Muscle of back (tissue), 11 donors: Measurements from ENCODE around the gene RNGTT. TPM values are rescaled to one million over a fixed set of nuclear protein-coding genes. Genes with fewer than 3 reads are reported as not detected.
A peak's percentile ranks its signal among the peaks of the same experiment; 100 is the strongest.
"Not testable (repeated sequence)": the region's sequence is repeated elsewhere in the genome, so short reads cannot be mapped to it uniquely, and the experiment has no call there.

Experiments used
- DNase-seq, 3 donors: peaks; one replicate each; pipeline versions ENCODE4 v3.0.0 to v3.0.0-alpha.2; 2013
- polyA plus RNA-seq, 10 donors: library from polyadenylated mRNA; unstranded; fragments of 120-200 nt; gene quantifications; one replicate each; pipeline ENCODE4 v1.2.1, GENCODE V29; 2013; ENCODE audit not compliant: insufficient read length in 10 of 10

Gene RNGTT
- polyA plus RNA-seq, 10 donors: 8.8 to 13.6 (median 10.6) TPM

DNA sequence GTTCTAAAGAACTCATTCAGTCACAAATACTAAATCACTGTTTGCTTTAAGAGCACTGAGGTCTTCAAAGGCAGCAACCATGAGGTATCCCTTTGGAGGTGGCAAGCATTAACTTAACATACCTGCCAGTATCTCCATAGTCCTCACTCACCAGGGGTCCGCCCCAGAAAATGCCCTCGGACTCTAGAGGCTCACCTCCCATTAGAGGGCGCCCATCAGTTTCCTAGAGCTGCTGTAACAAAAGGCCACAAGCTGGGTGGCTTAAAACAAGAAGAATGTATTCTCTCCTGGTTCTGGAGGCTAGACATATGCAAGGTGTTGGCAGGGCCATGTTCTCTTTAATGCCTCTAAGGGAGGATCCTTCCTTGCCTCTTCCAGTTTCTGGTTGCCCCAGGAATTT, 12.0 kb upstream of the RNGTT start:
- DNase-seq: no peak

DNA sequence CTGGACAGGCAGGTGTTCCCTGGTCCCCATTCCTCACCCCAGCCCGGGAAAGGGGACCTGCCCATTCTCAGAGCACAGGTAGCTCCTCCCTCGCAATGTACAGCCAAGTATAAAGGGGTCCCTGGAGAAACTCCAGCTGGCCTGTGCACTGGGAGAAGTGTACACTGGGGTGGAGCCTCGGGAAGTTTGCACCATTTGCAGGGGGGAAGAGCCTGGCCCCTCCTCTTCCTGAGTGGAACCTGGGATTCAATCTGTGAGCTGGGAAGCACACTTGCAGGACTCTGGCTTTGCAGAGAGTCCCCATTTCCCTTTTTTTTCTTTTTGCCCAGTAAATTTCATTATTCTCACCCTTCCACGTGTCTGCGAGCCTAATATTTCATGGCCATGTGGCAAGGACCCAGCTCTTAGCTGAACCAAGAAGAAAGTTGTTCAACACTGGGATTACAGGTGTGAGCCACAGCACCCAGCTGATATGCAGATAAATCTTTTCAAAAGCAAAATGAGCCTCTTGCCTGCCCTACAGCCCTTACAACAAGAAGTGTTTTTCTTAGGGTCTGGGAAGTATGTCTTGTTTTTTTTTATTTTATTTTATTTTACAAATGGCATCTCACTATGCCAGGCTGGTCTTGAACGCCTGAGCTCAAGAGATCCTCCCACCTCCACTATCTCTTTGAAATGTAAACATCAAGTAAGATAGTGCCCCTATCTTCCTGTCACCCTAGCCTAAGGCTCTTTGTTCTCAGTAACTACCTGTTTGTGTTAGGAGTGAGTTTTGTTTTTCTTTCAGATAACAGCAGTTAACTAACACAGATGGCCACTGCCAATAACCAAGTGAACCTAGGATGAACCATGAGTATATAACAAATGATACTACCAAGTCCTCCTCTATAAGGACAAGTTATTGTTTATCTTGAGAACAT, 9.3 kb upstream of the RNGTT start:
- DNase-seq: no peak

DNA sequence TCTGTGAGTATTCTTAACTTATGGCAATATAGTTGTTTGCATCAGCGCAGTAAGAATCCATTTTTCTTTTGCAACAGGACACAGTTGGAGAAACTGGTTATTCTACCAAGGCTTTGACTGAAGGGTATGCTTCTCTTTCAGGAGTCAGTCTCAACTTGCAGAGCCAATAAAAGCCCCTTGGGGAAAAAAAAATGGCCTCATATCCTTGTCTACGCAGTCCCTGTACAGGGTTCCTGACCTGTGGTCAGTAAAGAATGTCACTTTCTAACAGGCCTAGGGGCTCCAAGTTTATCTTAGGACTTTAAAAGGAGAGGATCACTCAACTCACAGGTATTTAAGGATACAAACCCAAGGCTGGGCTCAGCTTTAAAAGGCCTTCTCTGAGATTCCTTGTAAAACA, 6.9 kb upstream of the RNGTT start:
- DNase-seq: no peak

DNA sequence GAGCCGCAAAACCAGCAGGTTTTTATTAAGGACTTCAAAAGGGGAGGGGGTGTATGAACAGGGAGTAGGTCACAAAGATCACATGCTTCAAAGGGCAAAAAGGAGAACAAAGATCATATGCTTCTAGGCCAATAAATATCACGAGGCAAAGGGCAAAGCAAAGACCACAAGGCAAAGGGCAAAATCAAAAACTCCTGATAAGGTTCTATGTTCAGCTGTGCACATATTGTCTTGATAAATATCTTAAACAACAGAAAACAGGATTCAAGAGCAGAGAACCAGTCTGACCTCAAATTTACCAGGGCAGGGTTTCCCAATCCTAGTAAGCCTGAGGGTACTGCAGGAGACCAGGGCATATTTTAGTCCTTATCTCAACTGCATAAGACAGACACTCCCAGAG, 5.8 kb upstream of the RNGTT start:
- not testable (repeated sequence) for DNase-seq

DNA sequence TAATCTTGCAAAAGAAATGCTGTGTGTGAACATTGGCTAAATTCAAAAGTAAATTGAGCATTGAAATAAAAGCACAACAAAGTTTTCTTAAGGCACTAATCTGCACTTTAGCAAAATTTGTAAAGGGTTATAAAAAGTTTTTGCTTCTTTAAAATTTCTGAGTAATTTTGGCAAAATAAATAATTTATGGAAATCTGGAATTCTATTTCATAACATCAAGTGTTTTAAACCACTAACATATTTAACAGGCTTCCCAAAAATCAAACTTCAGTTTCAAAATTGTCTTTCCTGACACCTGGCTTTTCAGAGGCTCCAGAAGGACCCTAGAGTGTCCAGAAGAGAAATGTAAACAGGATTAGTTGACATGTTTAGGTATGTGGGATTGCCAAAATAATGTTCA, 4.5 kb upstream of the RNGTT start:
- no peak for DNase-seq

DNA sequence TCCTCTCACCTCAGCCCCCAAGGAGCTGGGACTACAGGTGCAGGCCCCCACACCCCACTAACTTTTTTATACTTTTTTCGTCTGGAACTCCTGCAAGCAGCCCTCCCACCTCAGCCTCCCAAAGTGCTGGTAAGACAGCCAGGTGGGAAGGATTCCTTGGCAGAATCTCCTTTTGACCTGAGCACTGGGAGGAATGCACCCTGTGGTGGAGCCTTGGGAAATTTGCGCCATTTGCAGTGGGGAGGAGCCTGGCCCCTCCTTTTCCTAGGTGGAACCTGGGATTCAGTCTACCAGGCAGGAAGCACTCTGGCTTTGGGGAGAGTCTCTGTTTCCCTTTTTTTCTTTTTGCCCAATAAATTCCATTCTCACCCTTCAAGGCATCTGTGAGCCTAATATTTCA, 2.3 kb upstream of the RNGTT start:
- no peak for DNase-seq

DNA sequence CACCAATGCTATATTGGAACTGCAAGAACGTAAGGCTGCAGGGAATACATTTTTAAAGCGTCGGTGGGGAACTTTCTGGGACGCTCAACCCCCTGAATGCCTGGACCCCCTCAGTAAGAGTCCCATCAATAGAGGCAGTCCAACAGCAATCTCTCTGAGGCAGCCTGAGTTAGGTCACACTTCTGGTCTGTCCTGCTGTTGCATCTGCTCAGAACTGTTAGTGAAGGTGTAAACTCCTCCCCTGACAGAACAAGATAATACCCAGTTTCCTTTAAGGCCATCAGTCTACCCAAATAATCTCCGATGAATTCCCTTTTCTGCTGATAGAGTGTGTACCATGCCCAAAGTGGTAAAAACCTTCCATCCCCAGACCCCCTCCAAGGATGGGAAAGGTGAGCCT, 1.1 kb upstream of the RNGTT start:
- DNase-seq: no peak

DNA sequence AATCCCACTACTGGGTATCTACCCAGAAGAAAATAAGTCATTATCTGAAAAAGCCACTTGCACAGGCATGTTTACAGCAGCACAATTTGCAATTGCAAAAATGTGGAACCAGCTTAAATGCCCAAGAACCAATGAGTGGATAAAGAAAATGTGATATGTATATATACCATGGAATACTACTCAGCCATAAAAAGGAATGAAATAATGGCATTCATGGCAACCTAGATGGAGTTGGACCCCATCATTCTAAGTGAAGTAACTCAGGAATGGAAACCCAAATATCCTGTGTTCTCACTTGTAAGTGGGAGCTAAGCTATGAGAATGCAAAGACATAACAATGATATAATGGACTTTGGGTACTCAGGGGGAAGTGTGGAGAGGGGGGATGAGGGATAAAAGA, 4.6 kb downstream of the RNGTT start:
- no peak for DNase-seq

DNA sequence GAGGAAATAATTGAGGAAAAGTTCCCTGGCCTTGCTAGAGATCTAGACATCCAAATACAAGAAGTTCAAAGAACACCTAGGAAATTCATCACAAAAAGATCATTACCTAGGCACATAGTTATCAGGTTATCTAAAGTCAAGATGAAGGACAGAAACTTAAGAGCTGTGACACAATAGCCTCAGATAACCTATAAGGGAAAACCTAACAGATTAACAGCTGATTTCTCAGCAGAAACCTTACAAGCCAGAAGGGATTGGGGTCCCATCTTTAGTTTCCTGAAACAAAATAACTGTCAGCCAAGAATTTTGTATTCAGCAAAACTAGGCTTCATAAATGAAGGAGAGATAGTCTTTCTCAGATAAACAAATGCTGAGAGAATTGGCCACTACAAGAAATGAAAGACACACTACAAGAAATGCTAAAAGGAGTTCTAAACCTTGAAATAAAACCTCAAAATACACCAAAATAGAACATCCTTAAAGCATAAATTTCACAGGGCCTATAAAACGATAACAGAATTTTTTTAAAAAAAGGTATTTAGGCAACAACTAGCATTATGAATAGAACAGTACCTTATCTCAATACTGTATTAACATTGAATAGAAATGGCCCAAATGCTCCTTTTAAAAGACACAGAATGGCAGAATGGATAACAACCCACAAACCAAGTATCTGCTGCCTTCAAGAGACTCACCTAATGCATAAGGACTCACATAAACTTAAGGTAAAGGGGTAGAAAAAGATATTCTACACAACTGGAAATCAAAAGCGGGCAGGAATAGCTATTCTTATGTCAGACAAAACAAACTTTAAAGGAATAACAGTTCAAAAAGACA, 9.7 kb downstream of the RNGTT start:
- DNase-seq: no peak

DNA sequence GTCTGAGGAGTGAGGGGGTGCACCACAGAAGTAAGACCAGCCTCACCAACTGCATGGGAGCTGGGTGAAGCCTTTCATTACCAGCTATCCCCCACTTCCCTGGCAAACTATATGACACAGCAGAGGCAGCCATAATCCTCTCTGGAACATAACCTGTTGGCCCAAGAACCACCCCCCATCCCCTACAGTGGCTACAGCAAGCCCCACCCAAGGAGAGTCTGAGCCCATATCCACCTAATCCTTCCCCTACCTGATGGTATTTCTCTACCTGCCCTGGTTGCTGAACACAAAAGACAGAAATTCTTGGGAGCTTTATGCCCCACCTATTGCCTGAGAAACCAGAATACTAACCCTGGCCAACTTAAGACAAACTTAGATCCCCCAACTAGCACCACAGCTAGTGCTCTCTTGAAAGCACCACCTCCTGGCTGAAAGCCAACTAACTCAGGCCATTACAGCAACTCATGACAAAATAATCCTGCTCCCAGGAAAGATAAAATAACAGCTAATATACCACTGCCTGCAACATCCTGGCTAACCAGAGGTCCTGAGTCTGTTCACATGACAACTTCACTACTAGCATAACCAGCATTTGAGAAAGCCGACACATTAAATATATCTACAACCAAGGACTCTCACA, 11.2 kb downstream of the RNGTT start:
- no peak for DNase-seq

DNA sequence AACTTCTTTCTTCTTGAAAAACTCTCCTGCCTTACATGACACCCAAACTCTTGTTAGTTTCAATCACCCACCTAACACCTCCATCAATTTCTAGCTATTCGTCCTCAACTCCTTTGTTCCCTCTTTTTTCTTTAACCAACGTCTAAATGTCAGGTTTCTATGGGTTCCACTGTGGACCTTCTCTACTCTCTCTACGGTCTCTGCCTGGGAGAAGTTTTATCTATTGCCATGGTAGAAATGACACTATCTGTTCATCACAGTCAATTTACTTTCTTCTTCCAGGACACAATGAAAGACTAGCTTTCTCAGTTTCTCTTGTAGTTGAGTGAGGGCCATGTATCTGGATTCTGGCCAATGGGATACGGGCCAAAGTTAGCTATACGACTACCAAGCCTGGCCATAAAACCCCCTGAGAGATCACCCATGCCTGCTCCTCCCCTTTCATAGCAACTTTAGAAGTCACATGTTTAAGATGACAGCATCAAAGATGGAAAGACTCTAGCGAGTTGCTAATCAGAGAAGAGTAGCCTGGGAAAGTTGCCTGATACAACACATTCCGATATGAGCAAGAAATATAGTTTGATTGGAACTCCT, 17.9 kb downstream of the RNGTT start:
- DNase-seq: no peak

DNA sequence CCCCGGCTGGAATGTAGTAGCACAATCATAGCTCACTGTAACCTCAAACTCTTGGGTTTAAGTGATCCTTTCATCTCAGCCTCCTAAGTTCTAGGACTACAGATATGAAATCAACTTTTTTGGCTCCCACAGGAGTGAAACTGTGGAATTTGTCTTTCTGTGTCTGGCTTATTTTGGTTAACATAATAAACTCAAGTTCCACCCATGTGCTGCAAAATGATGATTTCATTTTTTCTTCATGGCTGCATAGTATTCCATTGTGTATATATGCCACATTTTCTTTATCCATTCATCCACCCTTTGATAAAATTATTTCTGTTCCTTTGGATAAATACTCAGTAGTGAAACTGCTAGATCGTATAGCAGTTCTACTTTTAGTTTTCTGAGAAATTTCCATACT, 29.9 kb downstream of the RNGTT start:
- DNase-seq: no peak

DNA sequence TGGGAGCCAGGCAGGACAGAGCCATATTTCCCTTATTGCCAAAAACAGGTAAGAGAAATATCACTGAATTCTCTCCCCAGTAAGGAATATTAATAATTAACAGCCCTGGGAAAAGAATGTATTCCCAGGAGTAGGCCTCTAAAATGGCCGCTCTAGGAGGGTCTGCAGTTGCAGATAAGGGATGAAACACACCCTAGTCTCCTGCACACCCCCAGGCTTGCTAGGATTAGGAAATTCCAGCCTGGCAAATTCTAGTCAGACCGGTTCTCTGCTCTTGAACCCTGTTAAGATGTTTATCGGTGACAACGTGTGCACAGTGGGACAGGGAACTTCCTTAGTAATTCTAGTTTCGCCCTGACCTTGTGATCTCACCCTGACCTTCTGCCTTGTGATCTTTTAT, 31.4 kb downstream of the RNGTT start:
- not testable (repeated sequence) for DNase-seq

DNA sequence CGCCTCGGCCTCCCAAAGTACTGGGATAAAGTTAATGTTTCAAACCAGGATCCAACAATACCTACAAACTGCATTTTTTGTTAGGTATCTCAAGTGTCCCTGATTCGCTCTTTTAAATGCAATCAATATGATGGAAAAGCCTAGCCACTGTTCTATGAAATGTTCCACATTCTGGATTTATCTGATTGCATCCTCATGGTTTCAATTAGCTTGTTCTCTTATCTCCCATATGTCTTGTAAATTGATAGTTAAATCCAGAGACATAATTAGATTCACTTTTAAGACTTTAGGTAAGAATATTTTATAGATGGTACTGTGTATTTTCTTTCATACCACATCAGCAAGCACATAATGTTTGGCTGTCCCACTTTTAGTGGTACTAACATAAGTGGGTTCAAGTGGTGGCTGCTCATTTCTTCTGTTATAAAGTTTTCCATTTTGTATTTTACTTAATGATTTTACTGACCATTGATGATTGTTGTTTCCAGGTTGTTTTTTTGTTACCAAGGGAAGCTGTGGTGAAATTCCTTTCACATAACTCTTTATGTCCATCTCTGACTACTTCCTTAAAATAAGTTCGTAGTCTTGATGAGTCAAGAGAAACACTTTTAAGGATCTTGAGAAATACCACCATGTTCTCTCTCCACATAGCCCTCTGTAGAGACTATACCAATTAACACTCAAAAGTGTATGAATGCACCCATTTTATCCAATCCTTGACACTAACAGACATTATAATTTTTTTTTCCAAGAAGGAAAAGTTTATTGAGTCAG, 40.5 kb downstream of the RNGTT start:
- peak in 1 of 3 donors; percentile 6 for DNase-seq

DNA sequence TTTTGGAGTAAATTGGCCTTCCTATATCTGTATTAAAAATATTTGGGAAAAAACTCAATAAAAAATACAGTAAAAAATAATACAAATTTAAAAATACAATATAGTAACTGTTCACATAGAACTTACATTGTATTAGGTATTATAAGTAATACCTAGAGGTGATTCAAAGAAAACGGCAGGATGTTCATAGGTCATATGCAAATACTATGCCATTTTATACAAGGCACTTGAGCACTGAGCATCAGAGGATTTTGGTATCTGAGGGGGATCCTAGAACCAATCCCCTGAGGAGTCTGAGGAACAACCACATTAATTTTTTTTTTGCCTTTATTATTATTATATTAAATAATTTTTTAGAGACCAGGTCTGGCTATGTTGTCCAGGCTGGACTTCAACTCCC, 41.7 kb downstream of the RNGTT start:
- DNase-seq: no peak

DNA sequence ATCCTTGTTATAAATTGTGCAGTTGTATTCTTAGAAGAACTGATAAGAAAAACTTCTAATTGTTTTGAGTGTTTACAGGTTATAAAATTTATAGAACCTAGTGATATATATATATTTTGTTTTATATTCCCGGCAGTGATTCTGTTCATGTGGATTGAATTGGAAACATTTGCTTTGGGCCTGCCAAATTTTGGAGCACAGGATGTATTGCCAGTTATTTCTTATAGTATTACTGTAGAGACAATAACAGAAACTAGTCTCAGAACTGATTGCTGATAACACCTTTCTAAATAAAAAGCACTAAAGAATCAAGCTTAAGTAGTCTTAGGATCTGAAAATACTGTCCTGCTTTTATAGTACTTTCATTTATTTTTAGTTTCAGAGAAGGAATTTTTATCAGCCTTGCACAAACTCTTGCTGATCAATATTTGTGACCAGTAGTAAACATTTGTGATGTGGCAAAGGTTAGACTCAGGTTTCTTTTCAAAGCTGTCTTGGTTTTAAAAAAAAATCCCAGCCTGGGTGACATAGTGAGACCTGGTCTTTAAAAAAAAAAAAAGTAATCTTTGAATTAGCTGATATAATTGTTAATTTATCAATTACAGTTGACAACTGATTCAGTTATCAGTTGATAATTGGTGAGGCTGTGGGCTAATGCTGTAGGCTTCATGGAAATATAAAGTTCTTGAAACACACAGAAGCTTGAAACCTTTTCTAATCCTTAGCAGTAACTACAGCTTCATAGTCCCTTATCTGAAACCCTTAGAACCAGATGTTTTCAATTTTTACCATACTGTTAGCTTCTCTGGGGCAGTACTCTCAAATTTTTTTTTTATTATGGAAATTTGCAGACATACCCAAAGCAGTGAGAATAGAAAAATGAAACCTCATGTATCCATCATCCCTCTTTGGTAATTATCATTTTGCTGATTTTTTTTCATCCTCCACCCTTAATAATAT, 42.4 kb downstream of the RNGTT start:
- DNase-seq: peak in 2 of 3 donors; percentile 13 to 37

DNA sequence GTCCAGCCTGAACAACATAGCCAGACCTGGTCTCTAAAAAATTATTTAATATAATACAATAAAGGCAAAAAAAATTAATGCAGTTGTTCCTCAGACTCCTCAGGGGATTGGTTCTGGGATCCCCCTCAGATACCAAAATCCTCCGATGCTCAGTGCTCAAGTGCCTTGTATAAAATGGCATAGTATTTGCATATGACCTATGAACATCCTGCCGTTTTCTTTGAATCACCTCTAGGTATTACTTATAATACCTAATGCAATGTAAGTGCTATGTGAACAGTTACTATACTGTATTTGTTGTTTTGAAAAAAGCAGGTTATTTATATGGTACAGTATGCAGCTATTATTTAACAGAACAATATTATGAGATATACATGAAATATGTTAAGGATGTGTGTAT, 43.3 kb downstream of the RNGTT start:
- no peak for DNase-seq

DNA sequence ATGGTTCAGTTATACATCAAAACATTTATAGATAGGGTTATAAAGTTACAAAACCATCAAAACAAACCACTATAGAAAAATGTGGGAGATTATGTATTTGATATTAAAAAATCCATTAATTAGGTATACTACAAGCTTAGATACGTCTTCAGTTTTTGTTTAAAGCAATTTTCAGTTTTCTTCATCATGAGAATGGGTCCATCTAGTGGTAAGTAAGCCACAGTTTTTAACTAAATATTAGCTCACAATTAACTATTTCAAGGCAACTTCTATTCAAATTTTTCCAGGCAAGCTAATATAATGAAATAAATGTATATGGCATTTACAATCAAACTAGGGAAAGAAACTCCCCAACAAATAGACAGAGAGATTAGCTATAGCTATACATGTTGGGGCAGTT, 44.4 kb downstream of the RNGTT start:
- DNase-seq: no peak

DNA sequence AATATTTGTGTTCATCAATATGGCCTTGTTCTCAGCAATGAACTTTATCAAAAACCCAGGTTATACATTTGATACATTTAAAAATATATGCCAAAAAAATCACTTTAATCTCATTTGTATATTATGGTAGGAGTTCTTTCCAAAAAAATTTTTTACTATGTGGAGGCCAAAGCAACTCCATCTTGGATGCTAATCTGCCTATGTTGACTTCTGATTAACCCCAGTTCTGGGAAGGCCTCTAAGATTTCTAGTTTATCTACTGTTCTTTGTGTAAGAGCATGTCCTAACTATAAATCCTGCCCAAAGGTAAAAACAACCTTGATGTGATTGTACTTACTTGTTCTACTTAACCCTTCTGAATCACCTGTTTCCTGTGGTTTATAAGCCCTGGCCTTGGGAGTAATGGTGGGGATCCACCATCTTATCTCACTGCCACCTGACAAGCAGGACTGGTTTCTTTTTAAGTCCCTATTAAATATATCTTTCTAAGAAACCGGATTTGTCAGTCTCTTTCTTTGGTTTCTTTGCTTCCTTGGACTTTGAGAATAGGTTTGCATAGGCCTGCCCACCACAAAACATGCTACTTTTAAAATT, 46.7 kb downstream of the RNGTT start:
- DNase-seq: no peak
